ENCODE data around the gene MRPL10.

MRPL10 gene

DNA sequence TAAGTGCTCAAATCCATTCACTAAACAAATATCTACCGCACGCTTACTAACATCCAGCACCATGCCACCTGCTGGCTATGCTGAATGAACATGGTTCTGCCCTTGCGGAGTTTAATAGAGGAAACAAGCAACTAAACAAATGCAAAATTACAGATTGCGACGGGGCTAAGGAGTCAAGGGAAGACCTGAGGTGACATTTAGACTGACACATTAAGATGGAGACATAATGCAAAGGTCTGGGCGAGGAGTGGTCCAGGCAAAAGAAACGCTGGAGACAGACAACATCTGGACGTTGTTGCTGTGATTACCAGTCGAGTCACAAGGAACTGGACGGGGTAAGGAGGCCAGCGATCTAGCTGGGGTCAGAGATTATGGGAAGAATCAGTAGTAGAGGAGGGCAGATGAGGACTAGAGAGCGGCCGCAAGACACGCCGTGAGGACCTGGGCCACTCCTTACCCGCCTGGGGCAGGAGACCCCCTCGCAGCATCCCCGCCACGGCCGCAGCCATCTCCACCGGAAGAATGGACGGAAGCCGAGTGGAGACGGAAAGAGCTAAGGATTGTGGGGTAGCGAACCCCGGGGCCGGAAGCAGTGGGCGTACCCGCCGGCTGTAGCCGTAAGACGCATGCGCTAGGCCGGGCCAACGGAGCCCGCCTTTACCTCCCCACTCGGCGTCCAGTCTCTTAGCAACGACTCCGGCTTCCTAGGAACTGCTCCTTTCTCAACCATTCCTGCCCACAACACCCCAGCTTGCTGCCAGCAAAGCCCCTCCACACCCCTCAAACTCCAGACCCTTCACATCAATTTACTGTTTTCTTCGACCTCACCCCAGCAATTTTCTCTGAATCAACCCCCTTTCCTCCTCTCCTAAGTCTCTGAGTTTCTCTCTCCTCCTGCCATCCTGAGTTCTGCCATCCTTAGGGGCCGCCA is at the start of gene MRPL10, which contains the start of gene LRRC46:
Gene MRPL10, minus strand, starts transcription at position 539 of the 931 bp plus-strand sequence. Its CDS starts 30 bp downstream, at position 509.
Gene LRRC46, plus strand, starts transcription at position 668 of the 931 bp plus-strand sequence. CDS start 320 bp downstream, outside the sequence.
- H3K27ac ChIP-seq: peak within 1 kb of the TSS; percentile 68
- peak; percentile 99 for DNase-seq (ENCODE audit: low spot score)
- CTCF ChIA-PET: interaction anchor here (0.6 to 1.4 kb wide), 8 partner anchors 9 to 143 kb away, joined by 3 to 6 read pairs (median 4); partner anchors contain the start of gene SCRN2
- POLR2A ChIA-PET (ENCODE audit: low non-redundant PET): interaction anchor here (0.5 kb wide), 1 partner anchor 64 kb away, joined by 3 read pairs; no protein-coding TSS in a partner anchor
- TF ChIP-seq, protein P1, sequence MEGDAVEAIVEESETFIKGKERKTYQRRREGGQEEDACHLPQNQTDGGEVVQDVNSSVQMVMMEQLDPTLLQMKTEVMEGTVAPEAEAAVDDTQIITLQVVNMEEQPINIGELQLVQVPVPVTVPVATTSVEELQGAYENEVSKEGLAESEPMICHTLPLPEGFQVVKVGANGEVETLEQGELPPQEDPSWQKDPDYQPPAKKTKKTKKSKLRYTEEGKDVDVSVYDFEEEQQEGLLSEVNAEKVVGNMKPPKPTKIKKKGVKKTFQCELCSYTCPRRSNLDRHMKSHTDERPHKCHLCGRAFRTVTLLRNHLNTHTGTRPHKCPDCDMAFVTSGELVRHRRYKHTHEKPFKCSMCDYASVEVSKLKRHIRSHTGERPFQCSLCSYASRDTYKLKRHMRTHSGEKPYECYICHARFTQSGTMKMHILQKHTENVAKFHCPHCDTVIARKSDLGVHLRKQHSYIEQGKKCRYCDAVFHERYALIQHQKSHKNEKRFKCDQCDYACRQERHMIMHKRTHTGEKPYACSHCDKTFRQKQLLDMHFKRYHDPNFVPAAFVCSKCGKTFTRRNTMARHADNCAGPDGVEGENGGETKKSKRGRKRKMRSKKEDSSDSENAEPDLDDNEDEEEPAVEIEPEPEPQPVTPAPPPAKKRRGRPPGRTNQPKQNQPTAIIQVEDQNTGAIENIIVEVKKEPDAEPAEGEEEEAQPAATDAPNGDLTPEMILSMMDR (conservative IDR thresholded peaks at IDR 0.05; ENCODE audit: low read depth): 0 out of 2 replicates have a peak, but pooled peaks have one; percentile 37

DNA sequence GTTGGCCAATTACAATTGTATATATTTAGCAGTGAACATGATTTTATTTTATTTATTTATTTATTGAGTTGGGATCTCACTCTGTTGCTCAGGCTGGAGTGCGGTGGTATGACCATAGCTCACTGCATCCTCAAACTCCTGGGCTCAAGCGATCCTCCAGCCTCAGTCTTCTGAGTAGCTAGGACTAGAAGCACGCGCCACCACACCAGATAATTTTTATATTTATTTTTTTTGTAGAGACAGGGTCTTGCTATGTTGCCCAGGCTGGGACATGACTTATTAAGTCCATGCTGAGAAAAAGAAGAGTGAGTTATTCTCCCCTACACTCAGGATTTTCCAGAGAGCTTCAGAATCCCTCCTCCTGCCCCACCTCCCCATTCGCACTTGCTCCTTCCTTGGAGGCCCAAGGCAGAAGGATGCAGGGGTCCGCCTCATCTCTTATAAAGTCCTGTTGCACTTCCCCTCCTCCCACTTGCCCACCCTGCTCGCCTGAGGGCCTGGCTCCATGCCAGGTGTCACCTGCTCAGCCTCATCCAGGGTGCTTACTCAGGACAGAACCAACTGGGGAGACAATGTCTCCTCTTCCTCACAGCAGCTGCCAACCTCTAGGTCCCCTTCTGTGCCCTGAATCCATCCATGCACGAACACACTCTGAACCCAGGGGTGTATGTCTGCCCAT is 48.6 kb upstream of the MRPL10 start:
- ChIA-PET POLR2A (ENCODE audit: low non-redundant PET) (interaction anchor here (0.7 kb wide), 1 partner anchor 12 kb away, joined by 4 read pairs; no protein-coding TSS in a partner anchor), CTCF (interaction anchor here (0.7 to 1.1 kb wide), 3 partner anchors 10 to 112 kb away, joined by 3 to 4 read pairs (median 4); no protein-coding TSS in a partner anchor)
- TF ChIP-seq, protein P1 (conservative IDR thresholded peaks at IDR 0.05; ENCODE audit: low read depth): no peak

DNA sequence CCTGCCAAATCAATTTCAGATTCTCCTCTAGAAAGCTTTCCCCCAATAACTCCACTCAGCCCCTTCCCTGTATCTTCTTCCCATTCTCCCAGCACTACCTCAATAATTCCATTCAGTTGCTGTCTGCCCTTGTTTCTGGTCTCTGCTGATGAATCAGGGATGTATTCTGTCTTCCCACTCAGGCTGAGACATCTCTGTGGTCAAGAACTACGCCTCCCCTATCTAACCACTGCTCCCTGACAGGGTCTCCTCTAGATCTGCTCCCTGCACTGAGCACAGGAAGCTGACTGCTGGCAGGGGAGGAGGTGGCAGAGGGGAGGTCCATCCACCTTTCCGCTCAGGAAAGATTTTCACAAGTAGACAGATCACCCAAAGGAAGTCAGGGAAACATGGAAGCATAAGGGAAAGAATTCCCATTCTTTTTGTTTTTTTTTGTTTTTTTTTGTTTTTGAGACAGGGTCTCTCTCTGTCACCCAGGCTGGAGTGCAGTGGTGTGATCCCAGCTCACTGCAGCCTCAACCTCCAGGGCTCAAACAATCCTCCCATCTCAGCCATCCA is 47.8 kb upstream of the MRPL10 start:
- DNase-seq (ENCODE audit: low spot score): no peak
- CTCF ChIA-PET: interaction anchor here (0.9 to 1.1 kb wide), 2 partner anchors 11 to 31 kb away, joined by 4 read pairs; no protein-coding TSS in a partner anchor
- H3K27ac ChIP-seq: no peak overlapping the region
- POLR2A ChIA-PET (ENCODE audit: low non-redundant PET): interaction anchor here (0.7 kb wide), 1 partner anchor 36 kb away, joined by 3 read pairs; no protein-coding TSS in a partner anchor
- TF ChIP-seq, protein P1 (conservative IDR thresholded peaks at IDR 0.05; ENCODE audit: low read depth): no peak

More for the DNA sequence above, 48.6 kb upstream of the MRPL10 start:
- H3K27ac ChIP-seq: no peak overlapping the region
- no peak for DNase-seq (ENCODE audit: low spot score)

DNA sequence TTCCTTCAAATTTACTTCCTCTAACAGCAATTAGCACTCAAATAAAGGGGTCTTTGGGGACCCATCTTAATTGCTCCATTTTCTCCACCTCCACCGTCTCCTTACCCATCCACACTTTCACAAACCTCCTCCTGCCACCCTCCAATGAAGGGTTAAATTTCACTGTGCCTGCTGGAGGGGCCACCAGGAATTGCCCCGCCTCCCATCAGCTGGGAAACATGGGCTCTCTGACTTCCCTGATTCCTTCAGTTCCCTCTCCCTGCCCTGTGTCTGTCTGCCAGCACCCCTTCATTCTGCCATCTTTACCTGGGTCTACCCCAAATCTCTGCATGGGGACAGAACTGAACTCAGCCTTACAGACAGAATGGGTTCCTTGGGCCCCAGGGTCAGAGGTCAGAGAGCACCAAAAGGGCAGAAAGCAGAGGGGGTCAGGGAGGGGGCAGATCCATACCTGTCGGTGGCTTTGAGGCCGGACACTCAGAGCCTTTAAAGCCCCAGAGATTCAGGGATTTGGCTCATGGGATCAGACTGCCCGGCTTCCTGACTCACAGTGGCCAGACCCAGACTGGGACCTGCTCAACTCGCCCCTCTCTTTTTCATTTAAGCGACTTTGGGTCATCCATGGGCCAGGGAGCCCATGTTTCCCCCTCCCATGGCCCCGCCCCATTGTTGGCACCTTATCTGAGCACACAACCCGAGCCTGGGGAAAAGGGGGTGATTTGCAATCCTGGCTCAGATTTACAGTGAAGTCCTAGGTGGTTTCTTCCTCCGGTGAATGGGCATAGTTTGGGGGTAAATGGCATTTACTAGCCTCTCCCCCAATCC is 47.1 kb upstream of the MRPL10 start:
- no peak for DNase-seq (ENCODE audit: low spot score)
- no peak overlapping the region for H3K27ac ChIP-seq
- TF ChIP-seq, protein P1 (conservative IDR thresholded peaks at IDR 0.05; ENCODE audit: low read depth): no peak
- POLR2A ChIA-PET (ENCODE audit: low non-redundant PET): no interaction called here
- CTCF ChIA-PET: no interaction called here

DNA sequence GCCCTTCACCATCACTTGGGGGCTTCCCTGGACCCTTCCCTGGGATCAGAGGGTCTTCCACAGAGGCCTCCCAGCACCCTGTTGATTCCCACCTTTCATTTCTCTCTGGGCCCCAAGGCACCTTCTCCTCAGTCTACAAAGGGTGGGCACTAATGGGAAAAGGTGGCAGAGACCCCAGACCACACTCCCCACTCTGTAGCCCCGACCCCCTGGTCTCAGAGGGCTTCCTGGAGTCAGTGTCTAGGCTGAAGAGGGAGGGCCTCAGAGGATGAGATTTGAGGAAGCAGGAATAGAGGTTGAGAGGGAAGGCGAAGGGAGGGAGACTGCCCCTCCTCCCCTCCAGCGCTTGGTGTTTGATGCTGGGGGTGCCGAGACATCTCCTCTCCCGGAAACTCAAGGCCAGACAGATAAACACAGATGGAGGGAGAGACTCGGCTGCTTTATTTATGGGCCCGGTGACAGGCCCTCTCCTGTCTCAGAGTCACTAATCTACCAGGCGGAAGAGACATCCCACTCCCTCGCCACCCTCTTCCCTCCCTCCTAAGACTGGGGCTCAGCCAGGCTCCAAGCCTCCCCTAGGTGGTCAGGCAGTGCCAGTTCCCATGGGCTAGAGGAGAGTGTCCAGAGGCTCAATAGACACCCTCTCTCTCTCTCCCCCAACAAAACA is 46.2 kb upstream of the MRPL10 start:
- TF ChIP-seq, protein P1 (conservative IDR thresholded peaks at IDR 0.05; ENCODE audit: low read depth): no peak
- no peak for DNase-seq (ENCODE audit: low spot score)
- no peak overlapping the region for H3K27ac ChIP-seq
- ChIA-PET CTCF (no interaction called here), POLR2A (ENCODE audit: low non-redundant PET) (no interaction called here)

Measured in RWPE1 (cell line).